Thoracic aorta (tissue), 2 donors: ENCODE measurements around the gene C1orf74. TPM values are rescaled to one million over a fixed set of nuclear protein-coding genes. Genes with fewer than 3 reads are reported as not detected.

Experiments used
- ATAC-seq: fragments of 150-250 bp; one replicate; pipeline ENCODE4 v1.8.0; 2017; ENCODE audit warnings: low read depth; ENCODE audit not compliant: insufficient number of reproducible peaks, low FRiP score
- DNase-seq: peaks from one replicate; pipeline ENCODE4 v3.0.0-alpha.2; 2020; ENCODE audit warnings: low spot score
- H3K27ac ChIP-seq, 2 donors: fragments of 200-600 bp; sonication (generic); 1 replicate in 1 of 2; 2 replicates in 1 of 2; pipeline ENCODE4 v1.5.1; 2016; ENCODE audit warnings: mild to moderate bottlenecking in 2 of 2, moderate library complexity in 2 of 2
- H3K27me3 ChIP-seq: fragments of 200-600 bp; sonication (generic); replicated peaks from 2 replicates; pipeline ENCODE4 v1.6.0; 2016; ENCODE audit warnings: mild to moderate bottlenecking; ENCODE audit not compliant: insufficient read depth
- H3K36me3 ChIP-seq: fragments of 200-600 bp; sonication (generic); one replicate; pipeline ENCODE4 v1.5.1; 2016
- H3K4me1 ChIP-seq, 2 donors: fragments of 200-600 bp; sonication (generic); 1 replicate in 1 of 2; 2 replicates in 1 of 2; pipeline versions ENCODE4 v1.5.1 to v1.6.0; 2016; ENCODE audit warnings: low read depth in 2 of 2, mild to moderate bottlenecking in 1 of 2; ENCODE audit not compliant: control insufficient read depth in 1 of 2
- H3K4me3 ChIP-seq: fragments of 200-600 bp; sonication (generic); 2 replicates; pipeline ENCODE4 v1.5.1; 2016; ENCODE audit warnings: mild to moderate bottlenecking
- H3K9me3 ChIP-seq: fragments of 200-600 bp; sonication (generic); 2 replicates; pipeline ENCODE4 v1.5.1; 2016
- total RNA-seq, 2 donors: library from RNA; depleted of rRNA; stranded (reverse); fragments of >200 nt; gene quantifications; one replicate each; pipeline versions ENCODE4 v1.1.0 to v1.2.3, GENCODE V29; 2016
- TF ChIP-seq, protein P1 (sequence below): fragments of 200-600 bp; sonication (generic); IDR thresholded peaks from one replicate; pipeline ENCODE4 v1.5.1; 2019; ENCODE audit warnings: antibody characterized with exemption

The C1orf74 gene
- total RNA-seq, 2 donors from 2014 or later: 1.5 to 1.6 TPM

DNA sequence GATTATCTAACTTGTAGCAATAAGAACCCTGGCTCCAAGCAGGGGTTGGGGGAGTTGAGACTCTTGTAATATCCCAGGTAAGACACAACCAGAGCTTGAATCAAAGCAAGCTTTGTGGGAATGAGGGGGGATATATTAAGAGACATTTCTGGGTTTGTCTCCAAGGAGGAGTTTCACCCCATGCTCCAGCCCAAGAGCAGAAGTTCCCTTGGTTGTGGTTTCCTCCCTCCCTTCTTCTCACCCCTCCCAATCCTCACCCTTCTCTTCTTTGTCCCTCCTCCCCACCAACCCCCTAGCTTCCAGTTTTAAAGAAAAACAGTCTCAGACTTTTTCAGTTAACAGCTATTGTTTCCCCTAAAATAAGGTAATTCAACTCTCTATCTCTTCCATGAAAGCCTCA is 16.7 kb downstream of the C1orf74 start:
- Histone ChIP-seq H3K27me3 (no peaks in the 10 kb centered on the region), H3K27ac (no peak overlapping the region), H3K4me1 (peaks cover 15 to 32% of the 10 kb centered on the region in 2 donors), H3K9me3 (no peaks in the 10 kb centered on the region), H3K4me3 (no peak overlapping the region), H3K36me3 (no peaks in the 10 kb centered on the region)
- TF ChIP-seq, protein P1, sequence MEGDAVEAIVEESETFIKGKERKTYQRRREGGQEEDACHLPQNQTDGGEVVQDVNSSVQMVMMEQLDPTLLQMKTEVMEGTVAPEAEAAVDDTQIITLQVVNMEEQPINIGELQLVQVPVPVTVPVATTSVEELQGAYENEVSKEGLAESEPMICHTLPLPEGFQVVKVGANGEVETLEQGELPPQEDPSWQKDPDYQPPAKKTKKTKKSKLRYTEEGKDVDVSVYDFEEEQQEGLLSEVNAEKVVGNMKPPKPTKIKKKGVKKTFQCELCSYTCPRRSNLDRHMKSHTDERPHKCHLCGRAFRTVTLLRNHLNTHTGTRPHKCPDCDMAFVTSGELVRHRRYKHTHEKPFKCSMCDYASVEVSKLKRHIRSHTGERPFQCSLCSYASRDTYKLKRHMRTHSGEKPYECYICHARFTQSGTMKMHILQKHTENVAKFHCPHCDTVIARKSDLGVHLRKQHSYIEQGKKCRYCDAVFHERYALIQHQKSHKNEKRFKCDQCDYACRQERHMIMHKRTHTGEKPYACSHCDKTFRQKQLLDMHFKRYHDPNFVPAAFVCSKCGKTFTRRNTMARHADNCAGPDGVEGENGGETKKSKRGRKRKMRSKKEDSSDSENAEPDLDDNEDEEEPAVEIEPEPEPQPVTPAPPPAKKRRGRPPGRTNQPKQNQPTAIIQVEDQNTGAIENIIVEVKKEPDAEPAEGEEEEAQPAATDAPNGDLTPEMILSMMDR: no peak
- no peak for DNase-seq
- no peak for ATAC-seq

DNA sequence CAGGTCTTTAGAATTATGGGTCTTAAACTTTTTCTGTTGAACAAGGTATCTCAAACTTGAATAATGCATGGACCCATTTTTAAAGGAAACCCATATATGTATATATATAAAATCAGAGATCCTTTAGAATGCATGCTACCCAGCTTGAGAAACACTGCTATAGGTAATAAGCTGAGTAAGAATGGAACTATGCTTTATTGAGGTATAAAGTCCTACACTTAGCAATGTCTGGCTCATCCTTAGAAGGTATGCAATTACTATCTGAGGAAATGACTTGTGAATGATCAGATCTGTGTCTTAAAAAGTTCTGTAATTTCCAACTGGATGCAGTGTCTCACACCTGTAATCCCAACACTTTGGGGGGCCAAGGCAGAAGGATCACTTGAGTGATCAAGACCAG is 17.3 kb downstream of the C1orf74 start:
- DNase-seq (no peak), ATAC-seq (no peak)
- peaks cover 15 to 32% of the 10 kb centered on the region in 2 donors for H3K4me1 ChIP-seq
- H3K9me3 ChIP-seq: no peaks in the 10 kb centered on the region
- TF ChIP-seq, protein P1: no peak
- no peak overlapping the region for H3K4me3 ChIP-seq
- H3K36me3 ChIP-seq: no peaks in the 10 kb centered on the region
- no peak overlapping the region for H3K27ac ChIP-seq
- no peaks in the 10 kb centered on the region for H3K27me3 ChIP-seq

DNA sequence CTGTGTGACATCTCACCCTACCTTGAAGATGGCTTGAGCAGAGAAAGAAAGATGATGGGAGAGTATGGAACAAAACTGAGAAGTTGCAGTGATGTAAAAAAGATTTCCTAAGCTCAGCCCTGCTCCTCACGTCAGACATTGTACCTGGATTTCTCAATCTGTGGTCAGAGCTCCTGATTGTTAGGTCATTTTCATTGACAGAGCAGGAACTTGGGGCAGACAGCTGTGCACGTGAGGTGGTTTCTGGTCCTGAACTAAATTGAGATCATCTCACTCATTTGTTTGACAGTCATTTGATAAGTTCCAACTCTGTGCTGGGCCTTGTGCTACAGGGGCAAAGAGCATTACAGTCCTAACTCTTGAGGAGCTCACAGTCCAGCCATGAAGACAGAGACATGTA is 18.3 kb downstream of the C1orf74 start:
- ATAC-seq (no peak), DNase-seq (no peak)
- Histone ChIP-seq H3K36me3 (no peaks in the 10 kb centered on the region), H3K4me1 (peaks cover 15 to 30% of the 10 kb centered on the region in 2 donors), H3K9me3 (no peaks in the 10 kb centered on the region), H3K27me3 (no peaks in the 10 kb centered on the region), H3K4me3 (no peak overlapping the region), H3K27ac (no peak overlapping the region)
- TF ChIP-seq, protein P1: no peak

DNA sequence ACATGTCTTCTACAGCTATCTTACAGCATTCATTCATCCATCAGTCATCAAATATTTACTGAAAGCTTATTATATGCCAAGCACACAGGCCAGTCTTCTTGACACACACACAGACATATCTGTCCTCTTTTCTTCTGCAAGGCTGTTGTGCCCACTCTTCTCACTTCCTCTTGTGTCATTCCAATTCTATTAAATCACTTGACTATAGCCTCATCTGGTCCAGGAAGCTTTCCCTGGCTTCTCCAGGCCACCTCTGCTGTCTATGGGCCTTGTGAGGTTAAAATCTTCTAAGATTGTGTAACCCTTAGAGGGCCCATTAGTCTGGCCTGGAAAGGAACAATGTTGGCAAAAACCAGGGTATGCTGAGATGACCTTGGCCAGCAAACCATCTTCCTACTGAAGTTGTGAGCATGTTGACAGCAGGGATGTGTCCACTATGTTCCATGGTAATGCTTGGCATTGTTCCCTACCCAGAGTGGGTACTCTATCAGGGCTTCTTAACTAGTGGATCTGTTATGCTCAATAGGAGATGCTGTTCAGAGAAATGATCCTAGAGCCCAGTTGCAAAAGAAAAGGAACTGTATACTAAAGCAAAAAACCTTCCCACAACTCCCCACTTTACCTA is 23.2 kb downstream of the C1orf74 start:
- DNase-seq (no peak), ATAC-seq (no peak)
- H3K27ac ChIP-seq: no peak overlapping the region
- no peaks in the 10 kb centered on the region for H3K9me3 ChIP-seq
- H3K27me3 ChIP-seq: no peaks in the 10 kb centered on the region
- no peaks in the 10 kb centered on the region for H3K36me3 ChIP-seq
- H3K4me1 ChIP-seq: no peaks in the 10 kb centered on the region
- H3K4me3 ChIP-seq: no peak overlapping the region
- TF ChIP-seq, protein P1: no peak

DNA sequence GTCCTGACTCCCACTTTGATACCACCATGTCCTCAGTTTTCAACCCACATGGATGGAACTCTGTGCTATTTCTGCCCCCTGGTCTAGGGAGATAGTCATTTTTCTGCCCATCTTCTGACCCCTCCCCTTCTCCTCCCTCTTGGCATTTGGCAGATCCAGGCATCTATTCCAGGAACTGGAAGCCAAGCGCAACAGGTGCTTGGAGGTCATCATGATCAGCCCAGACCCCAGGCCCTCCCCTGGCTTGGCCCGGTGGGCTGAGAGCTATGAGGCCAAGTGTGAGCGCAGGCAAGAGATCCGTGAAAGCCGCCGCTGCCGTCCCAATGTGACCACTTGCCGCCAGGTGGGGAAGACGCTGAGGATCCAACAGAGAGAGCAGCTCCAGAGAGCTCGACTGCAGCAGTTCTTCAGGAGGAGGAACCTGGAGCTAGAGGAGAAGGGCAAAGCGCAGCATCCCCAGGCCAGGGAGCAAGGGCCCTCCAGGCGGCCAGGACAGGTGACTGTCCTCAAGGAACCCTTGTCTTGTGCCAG is 24.5 kb downstream of the C1orf74 start:
- no peak overlapping the region for H3K27ac ChIP-seq
- DNase-seq: no peak
- no peaks in the 10 kb centered on the region for H3K36me3 ChIP-seq
- no peaks in the 10 kb centered on the region for H3K4me1 ChIP-seq
- TF ChIP-seq, protein P1: no peak
- ATAC-seq: no peak
- no peaks in the 10 kb centered on the region for H3K9me3 ChIP-seq
- no peak overlapping the region for H3K4me3 ChIP-seq
- no peaks in the 10 kb centered on the region for H3K27me3 ChIP-seq
